CD4-positive, alpha-beta memory T cell (primary cell): ENCODE measurements around the gene PRCC. TPM values are rescaled to one million over a fixed set of nuclear protein-coding genes. Genes with fewer than 3 reads are reported as not detected.

ENCODE experiments used
- CTCF ChIA-PET: fragments of 350-600 bp; sonication (Branson Sonifier 250); formaldehyde crosslinking; loops from one replicate; lab custom pipeline; 2021; ENCODE audit warnings: inconsistent platforms; ENCODE audit not compliant: partially characterized antibody; lab: Charles Lee
- POLR2A ChIA-PET: fragments of 350-600 bp; sonication (Branson Sonifier 250); formaldehyde crosslinking; loops from one replicate; lab custom pipeline; 2021; ENCODE audit not compliant: partially characterized antibody; lab: Charles Lee
- DNase-seq, 5 donors: peaks; one replicate each; pipeline versions ENCODE4 v3.0.0 to v3.0.0-alpha.2; 2020 to 2022; ENCODE audit warnings: mixed read lengths in 1 of 5
- H3K27ac ChIP-seq: one replicate; pipeline ENCODE4 v1.7.0; 2013; ENCODE audit warnings: low read depth, low read length
- H3K27me3 ChIP-seq: 2 replicates; pipeline ENCODE4 v1.7.0; 2013; ENCODE audit warnings: mild to moderate bottlenecking, low read length, moderate library complexity; ENCODE audit not compliant: insufficient read depth
- H3K36me3 ChIP-seq: 2 replicates; pipeline ENCODE4 v1.7.0; 2013; ENCODE audit warnings: mild to moderate bottlenecking, low read length, moderate library complexity; ENCODE audit not compliant: insufficient read depth
- H3K4me1 ChIP-seq: 2 replicates; pipeline ENCODE4 v1.7.0; 2013; ENCODE audit warnings: mild to moderate bottlenecking, low read length, moderate library complexity; ENCODE audit not compliant: insufficient read depth
- H3K4me3 ChIP-seq, 2 donors: one replicate each; pipeline ENCODE4 v1.7.0; 2013; ENCODE audit warnings: low read length in 2 of 2, mild to moderate bottlenecking in 1 of 2
- H3K9me3 ChIP-seq, 2 donors: one replicate each; pipeline ENCODE4 v1.7.0; 2013; ENCODE audit warnings: low read length in 2 of 2, control low read depth in 1 of 2; ENCODE audit not compliant: control insufficient read depth in 1 of 2
- H3K27ac Mint-ChIP-seq, 7 donors: one replicate each; pipeline ENCODE4 v1.8.0; 2020 to 2021; ENCODE audit warnings: mixed read lengths in 7 of 7, mild to moderate bottlenecking in 6 of 7, inconsistent platforms in 3 of 7, moderate library complexity in 3 of 7
- H3K27me3 Mint-ChIP-seq, 2 donors: one replicate each; pipeline ENCODE4 v1.8.0; 2020 to 2021; ENCODE audit warnings: mixed read lengths in 2 of 2
- H3K36me3 Mint-ChIP-seq, 2 donors: one replicate each; pipeline ENCODE4 v1.8.0; 2020 to 2021; ENCODE audit warnings: mixed read lengths in 2 of 2, inconsistent platforms in 1 of 2, mild to moderate bottlenecking in 1 of 2
- H3K4me1 Mint-ChIP-seq, 4 donors: one replicate each; pipeline ENCODE4 v1.8.0; 2020 to 2021; ENCODE audit warnings: mixed read lengths in 4 of 4, mild to moderate bottlenecking in 1 of 4
- H3K4me3 Mint-ChIP-seq, 8 donors: one replicate each; pipeline ENCODE4 v1.8.0; 2020 to 2021; ENCODE audit warnings: mixed read lengths in 8 of 8, mild to moderate bottlenecking in 7 of 8, moderate library complexity in 6 of 8, inconsistent platforms in 3 of 8
- H3K9me3 Mint-ChIP-seq, 8 donors: one replicate each; pipeline ENCODE4 v1.8.0; 2020 to 2021; ENCODE audit warnings: mixed read lengths in 8 of 8, mild to moderate bottlenecking in 5 of 8, inconsistent platforms in 3 of 8, moderate library complexity in 1 of 8
- intact Hi-C: fragments of 100-400 bp; cut with micrococcal nuclease; formaldehyde crosslinking; loops from one replicate; pipeline ENCODE4 v1.15.1; 2023
- polyA plus RNA-seq, 2 donors: library from polyadenylated mRNA; unstranded; fragments of 300-500 nt; fragmentation: Illumina TruSeq; gene quantifications; one replicate each; pipeline ENCODE4 v1.2.3, GENCODE V29; 2021
- total RNA-seq, 2 experiments: library from RNA; stranded (reverse); gene quantifications; one replicate each; pipeline ENCODE4 v1.2.3, GENCODE V29; 2021

PRCC gene
- total and polyA plus RNA-seq, 4 experiments from 2014 or later = 32.8 to 61.3 (median 56.8) TPM

GRCh38 chr1:156788136-156788535, 20.8 kb downstream of the PRCC start:
- Histone ChIP-seq H3K36me3 (peaks cover 45% of the 10 kb centered on the region), H3K4me1 (no peaks in the 10 kb centered on the region), H3K4me3 (no peak overlapping the region), H3K9me3 (no peaks in the 10 kb centered on the region), H3K27ac (no peak overlapping the region), H3K27me3 (no peaks in the 10 kb centered on the region)
- no peak overlapping the region for H3K4me3 Mint-ChIP-seq
- no peak for DNase-seq
- H3K9me3 Mint-ChIP-seq = no peaks in the 10 kb centered on the region
- H3K27me3 Mint-ChIP-seq = no peaks in the 10 kb centered on the region
- H3K4me1 Mint-ChIP-seq = peaks cover 0 to 8% (median 5%) of the 10 kb centered on the region in 4 donors
- ChIA-PET CTCF (interaction anchor here (3.8 to 17.5 kb wide), 2 partner anchors 71 to 98 kb away, joined by 12 to 344 read pairs; partner anchors contain the start of genes INSRR and NTRK1), POLR2A (no interaction called here)
- H3K27ac Mint-ChIP-seq = no peak overlapping the region
- peaks cover 50 to 71% of the 10 kb centered on the region in 2 donors for H3K36me3 Mint-ChIP-seq
- intact Hi-C loops = no loop called here

- no peaks in the 10 kb centered on the region for H3K27me3 ChIP-seq
- no peak overlapping the region for H3K4me3 ChIP-seq
- DNase-seq = no peak
- Mint-ChIP-seq H3K4me1 (peaks cover 0 to 6% (median 5%) of the 10 kb centered on the region in 4 donors), H3K27ac (peak overlapping the region in 2 of 7 donors; percentile 7 to 12), H3K27me3 (no peaks in the 10 kb centered on the region), H3K9me3 (peaks cover 0 to 2% (median 0%) of the 10 kb centered on the region in 8 donors), H3K36me3 (peaks cover 50 to 73% of the 10 kb centered on the region in 2 donors), H3K4me3 (no peak overlapping the region)
- ChIA-PET CTCF (interaction anchor here (0.9 to 17.5 kb wide), 5 partner anchors 49 to 103 kb away, joined by 3 to 344 read pairs (median 4); partner anchors contain the start of genes INSRR and NTRK1), POLR2A (interaction anchor here (1.0 kb wide), 1 partner anchor 12 kb away, joined by 3 read pairs; no protein-coding TSS in a partner anchor)
- H3K27ac ChIP-seq = no peak overlapping the region
- no peaks in the 10 kb centered on the region for H3K9me3 ChIP-seq
- intact Hi-C loops = no loop called here
- peaks cover 48% of the 10 kb centered on the region for H3K36me3 ChIP-seq
- H3K4me1 ChIP-seq = no peaks in the 10 kb centered on the region
Measured at GRCh38 chr1:156789621-156790318, 22.4 kb downstream of the PRCC start.

DNA sequence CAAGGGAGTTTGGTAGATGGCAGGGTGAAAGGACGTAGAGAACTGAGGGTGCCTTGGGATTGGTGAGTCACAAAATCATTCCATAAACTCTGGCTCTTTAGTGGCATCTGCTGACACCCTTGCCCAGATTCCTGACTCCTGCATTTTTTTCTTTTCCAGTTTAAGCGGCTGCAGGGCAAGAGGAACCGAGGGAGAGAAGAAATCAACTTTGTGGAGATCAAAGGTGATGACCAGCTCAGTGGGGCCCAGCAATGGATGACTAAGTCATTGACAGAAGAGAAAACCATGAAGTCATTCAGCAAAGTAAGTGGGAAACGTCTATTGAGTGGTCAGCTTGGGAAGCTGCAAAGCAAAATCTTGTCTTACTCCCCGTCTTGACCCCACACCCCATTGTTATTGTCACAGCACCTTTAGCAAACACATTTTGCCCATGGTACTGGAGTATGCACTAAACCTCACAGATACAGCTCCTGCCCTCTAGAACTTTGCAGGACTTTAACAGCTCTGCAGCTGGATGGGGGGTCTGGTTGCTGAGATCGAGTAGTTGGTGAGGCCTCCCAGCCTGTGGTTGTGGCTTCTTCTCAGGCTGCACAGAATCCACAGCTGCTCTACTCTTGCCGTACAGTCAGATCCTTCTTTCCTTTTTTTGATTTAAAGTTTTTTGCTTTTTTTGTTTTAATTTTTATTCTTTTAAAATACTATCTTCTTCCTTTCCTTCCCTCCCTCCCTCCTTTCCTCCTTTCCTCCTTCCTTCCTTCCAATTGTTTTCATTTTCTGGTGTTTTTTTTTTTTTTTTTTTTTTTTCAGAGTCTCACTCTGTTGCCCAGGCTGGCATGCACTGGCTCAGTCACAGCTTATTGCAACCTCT, 27.4 kb downstream of the PRCC start:
- ChIA-PET POLR2A (no interaction called here), CTCF (interaction anchor here (1.4 to 17.5 kb wide), 10 partner anchors 12 to 176 kb away, joined by 3 to 344 read pairs (median 9); partner anchors contain the start of genes INSRR, NTRK1, PEAR1 and SH2D2A)
- DNase-seq = no peak
- Histone ChIP-seq H3K4me1 (no peaks in the 10 kb centered on the region), H3K27ac (no peak overlapping the region), H3K36me3 (peaks cover 69% of the 10 kb centered on the region), H3K4me3 (no peak overlapping the region), H3K27me3 (no peaks in the 10 kb centered on the region), H3K9me3 (no peaks in the 10 kb centered on the region)
- Mint-ChIP-seq H3K9me3 (peaks cover 0 to 2% (median 0%) of the 10 kb centered on the region in 8 donors), H3K27ac (peak overlapping the region in 2 of 7 donors; percentile 37 to 47), H3K36me3 (peaks cover 48 to 73% of the 10 kb centered on the region in 2 donors), H3K4me1 (peaks cover 0 to 8% (median 2%) of the 10 kb centered on the region in 4 donors), H3K27me3 (no peaks in the 10 kb centered on the region), H3K4me3 (no peak overlapping the region)
- intact Hi-C loops = no loop called here

- POLR2A ChIA-PET = interaction anchor here (8.2 kb wide), 1 partner anchor 64 kb away, joined by 66 read pairs; the partner anchor contains the start of genes INSRR and NTRK1
- CTCF ChIA-PET = interaction anchor here (1.1 to 17.5 kb wide), 10 partner anchors 11 to 175 kb away, joined by 3 to 344 read pairs (median 6); partner anchors contain the start of genes INSRR, NTRK1, PEAR1 and SH2D2A
- no peak overlapping the region for H3K4me3 ChIP-seq
- H3K27me3 ChIP-seq = no peaks in the 10 kb centered on the region
- no peaks in the 10 kb centered on the region for H3K9me3 ChIP-seq
- Mint-ChIP-seq H3K4me3 (no peak overlapping the region), H3K27me3 (no peaks in the 10 kb centered on the region), H3K9me3 (peaks cover 0 to 2% (median 0%) of the 10 kb centered on the region in 8 donors), H3K36me3 (peaks cover 49 to 71% of the 10 kb centered on the region in 2 donors), H3K27ac (peak overlapping the region in 2 of 7 donors; percentile 37 to 72), H3K4me1 (peaks cover 2 to 11% (median 4%) of the 10 kb centered on the region in 4 donors)
- peaks cover 75% of the 10 kb centered on the region for H3K36me3 ChIP-seq
- intact Hi-C loops = no loop called here
- no peak for DNase-seq
- H3K4me1 ChIP-seq = no peaks in the 10 kb centered on the region
- no peak overlapping the region for H3K27ac ChIP-seq
Measured at GRCh38 chr1:156795374-156795733, 28.0 kb downstream of the PRCC start.

DNA sequence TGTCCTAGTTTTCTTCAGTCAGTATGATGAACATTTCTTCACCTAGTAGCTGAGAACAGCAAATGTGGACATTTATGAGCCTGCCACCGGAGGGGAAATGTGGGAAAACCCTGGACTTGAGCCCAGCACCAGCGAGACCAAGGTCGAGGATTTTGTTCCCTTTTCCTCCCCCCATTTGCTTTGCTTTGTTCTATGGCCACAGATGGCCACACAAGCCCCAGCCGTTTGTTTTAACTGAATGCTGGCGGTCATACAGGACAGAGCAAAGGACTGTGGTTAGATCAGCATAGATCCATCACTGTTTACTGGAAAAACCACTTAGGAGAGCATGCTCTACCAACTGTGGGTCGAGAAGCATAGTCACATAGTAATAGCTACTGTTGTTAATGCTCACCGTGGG, 28.5 kb downstream of the PRCC start:
- Mint-ChIP-seq H3K4me3 (no peak overlapping the region), H3K9me3 (peaks cover 0 to 2% (median 0%) of the 10 kb centered on the region in 8 donors), H3K36me3 (peaks cover 51 to 72% of the 10 kb centered on the region in 2 donors), H3K27ac (peak overlapping the region in 1 of 7 donors; percentile 72), H3K4me1 (peaks cover 4 to 15% (median 7%) of the 10 kb centered on the region in 4 donors), H3K27me3 (no peaks in the 10 kb centered on the region)
- ChIA-PET POLR2A (interaction anchor here (8.2 kb wide), 1 partner anchor 64 kb away, joined by 66 read pairs; the partner anchor contains the start of genes INSRR and NTRK1), CTCF (interaction anchor here (1.1 to 17.5 kb wide), 13 partner anchors 9 to 174 kb away, joined by 3 to 344 read pairs (median 7); partner anchors contain the start of genes INSRR, NTRK1 and PEAR1)
- Histone ChIP-seq H3K9me3 (no peaks in the 10 kb centered on the region), H3K36me3 (peaks cover 75% of the 10 kb centered on the region), H3K27me3 (no peaks in the 10 kb centered on the region), H3K4me1 (peaks cover 4% of the 10 kb centered on the region), H3K27ac (no peak overlapping the region), H3K4me3 (no peak overlapping the region)
- DNase-seq = no peak
- intact Hi-C loops = no loop called here

GRCh38 chr1:156796340-156797097, 29.2 kb downstream of the PRCC start:
- no peak overlapping the region for H3K4me3 Mint-ChIP-seq
- H3K9me3 Mint-ChIP-seq = peaks cover 0 to 2% (median 0%) of the 10 kb centered on the region in 8 donors
- Histone ChIP-seq H3K27ac (no peak overlapping the region), H3K9me3 (no peaks in the 10 kb centered on the region), H3K27me3 (no peaks in the 10 kb centered on the region), H3K4me1 (peaks cover 11% of the 10 kb centered on the region), H3K4me3 (no peak overlapping the region), H3K36me3 (peaks cover 68% of the 10 kb centered on the region)
- ChIA-PET CTCF (interaction anchor here (0.7 to 17.5 kb wide), 19 partner anchors 9 to 173 kb away, joined by 3 to 344 read pairs (median 6); partner anchors contain the start of genes INSRR, NTRK1 and PEAR1), POLR2A (interaction anchor here (1.1 to 8.2 kb wide), 2 partner anchors 63 to 94 kb away, joined by 3 to 66 read pairs; partner anchors contain the start of genes INSRR and NTRK1)
- H3K36me3 Mint-ChIP-seq = peaks cover 46 to 71% of the 10 kb centered on the region in 2 donors
- H3K4me1 Mint-ChIP-seq = peaks cover 12 to 22% (median 14%) of the 10 kb centered on the region in 4 donors
- H3K27me3 Mint-ChIP-seq = no peaks in the 10 kb centered on the region
- H3K27ac Mint-ChIP-seq = peak overlapping the region in 2 of 7 donors; percentile 19 to 60
- no peak for DNase-seq
- intact Hi-C loops = loop anchor here (1.0 kb wide), 4 partner anchors 20 to 94 kb away; partner anchors contain the start of genes NTRK1 and SH2D2A
